ENCODE results near the gene MYT1. TPM values are rescaled to one million over a fixed set of nuclear protein-coding genes. Genes with fewer than 3 reads are reported as not detected.

MYT1 gene
- total and polyA plus RNA-seq, 2 of the 13 experiments (the other 11 are each of a cell fraction or from before 2014, with no cell fraction given), result 0.58 to 2.5 TPM

GRCh38 chr20:64153410-64153809 is 10.8 kb upstream of the MYT1 start (continued):
- no peak for TF ChIP-seq TRAFD1 (CRISPR knock-in tag; IDR thresholded peaks at IDR 0.05; ENCODE audit: borderline replicate concordance)
- TF ChIP-seq SNAPC4 (CRISPR knock-in tag; IDR thresholded peaks at IDR 0.05), result no peak
- TF ChIP-seq CENPBD1 (CRISPR knock-in tag; IDR thresholded peaks at IDR 0.05; ENCODE audit: borderline replicate concordance, low read depth), result no peak
- TF ChIP-seq CREB1 (IDR thresholded peaks at IDR 0.05), result 0 out of 2 replicates have a peak, but pooled peaks have one; percentile 29
- TF ChIP-seq CREB1 (CRISPR knock-in tag; IDR thresholded peaks at IDR 0.05), result no peak
- no peak for TF ChIP-seq DPF2 (CRISPR knock-in tag; IDR thresholded peaks at IDR 0.05; ENCODE audit: borderline replicate concordance, low read depth)
- no peak for TF ChIP-seq BCL6 (CRISPR knock-in tag; IDR thresholded peaks at IDR 0.05)
- TF ChIP-seq STAT5B (CRISPR knock-in tag; IDR thresholded peaks at IDR 0.05), result no peak
- 0 out of 2 replicates have a peak, but pooled peaks have one; percentile 14 for TF ChIP-seq TRIM22 (IDR thresholded peaks at IDR 0.05)

All from HepG2 (cell line).